HG02678 (cell line): ENCODE measurements around the gene CLEC10A.
"Not testable (repeated sequence)": the region's sequence is repeated elsewhere in the genome, so short reads cannot be mapped to it uniquely, and the experiment has no call there.

Experiments used
- ATAC-seq: cut with Tn5 transposase; IDR thresholded peaks from one replicate; pipeline ENCODE4 v1.9.1; 2021; ENCODE audit warnings: mild to moderate bottlenecking, moderate library complexity; ENCODE audit not compliant: unreplicated experiment

CLEC10A gene

DNA sequence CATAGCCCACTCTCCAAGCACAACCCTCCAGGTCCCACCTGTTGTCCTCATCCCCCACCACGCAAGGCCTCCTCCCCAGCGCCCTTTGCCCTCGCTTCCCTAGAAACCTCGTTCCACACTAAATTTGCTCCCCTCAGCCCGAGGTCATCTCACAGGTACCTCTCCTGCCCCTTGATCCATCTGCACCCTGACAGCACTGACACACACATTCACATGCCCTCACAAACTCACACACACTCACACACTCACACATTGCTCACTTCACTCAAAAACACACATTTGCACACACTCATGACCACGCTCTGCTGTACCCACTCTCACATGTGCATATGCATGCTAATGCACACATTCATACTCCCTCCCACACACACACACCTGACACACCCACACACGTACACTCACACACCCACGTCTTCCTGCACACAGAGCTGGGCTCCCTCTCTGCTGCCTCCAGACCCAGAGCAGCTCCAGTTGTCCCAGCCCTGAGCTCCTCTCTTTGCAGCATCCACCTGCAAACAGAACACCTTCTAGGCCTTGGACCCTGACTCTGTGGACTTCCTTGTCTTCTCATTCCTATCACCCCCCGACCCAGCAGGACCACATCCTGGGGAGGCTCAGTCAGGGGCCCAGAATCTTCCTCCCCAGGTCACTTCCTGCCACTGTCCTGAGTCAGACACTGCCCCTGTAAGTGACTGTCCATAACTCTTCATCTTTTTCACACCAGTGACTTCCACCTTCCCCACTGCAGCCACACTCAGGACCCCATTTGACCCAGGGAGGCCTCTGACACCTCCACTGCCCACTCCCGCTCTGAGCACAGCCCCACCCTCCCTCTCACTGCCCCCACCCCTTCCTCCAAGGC lies 29.6 kb upstream of the CLEC10A start:
- no peak for ATAC-seq

DNA sequence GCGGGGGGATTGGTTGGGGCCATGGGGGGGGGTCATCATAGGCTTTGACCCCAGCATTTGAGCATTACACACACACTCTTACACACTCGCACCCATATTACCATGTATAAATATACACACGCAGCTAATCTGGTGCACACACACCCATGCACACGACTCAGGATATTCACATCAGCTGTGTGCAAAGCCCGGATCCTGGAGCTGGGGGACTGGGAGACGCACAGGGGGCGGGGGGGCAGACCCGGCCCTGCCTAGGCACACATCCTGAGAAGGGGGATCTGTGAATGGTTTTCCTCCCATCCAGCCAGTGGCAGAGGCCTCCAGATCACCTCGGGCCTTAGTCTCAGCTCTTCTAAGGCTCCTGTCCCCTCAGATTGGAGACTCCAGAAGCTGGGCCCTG lies 28.9 kb upstream of the CLEC10A start:
- no peak for ATAC-seq

DNA sequence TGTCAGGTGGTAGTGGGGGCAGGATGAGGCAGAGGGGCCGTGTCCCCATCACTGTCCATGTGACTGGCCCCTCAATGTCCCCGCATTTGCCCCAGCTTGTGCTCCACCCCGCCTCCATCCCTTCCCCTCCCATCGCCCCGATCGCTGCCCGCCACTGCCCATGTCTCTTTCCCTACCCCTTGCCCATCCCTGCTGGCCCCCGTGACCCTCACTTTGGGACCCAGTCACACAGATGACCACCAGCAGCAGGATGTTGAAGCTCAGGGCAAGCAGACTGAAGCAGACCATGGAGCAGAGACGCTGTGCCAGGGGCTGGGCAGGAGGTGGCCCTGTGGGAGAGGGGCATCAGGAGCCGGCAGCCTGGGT lies 28.5 kb upstream of the CLEC10A start:
- no peak for ATAC-seq

DNA sequence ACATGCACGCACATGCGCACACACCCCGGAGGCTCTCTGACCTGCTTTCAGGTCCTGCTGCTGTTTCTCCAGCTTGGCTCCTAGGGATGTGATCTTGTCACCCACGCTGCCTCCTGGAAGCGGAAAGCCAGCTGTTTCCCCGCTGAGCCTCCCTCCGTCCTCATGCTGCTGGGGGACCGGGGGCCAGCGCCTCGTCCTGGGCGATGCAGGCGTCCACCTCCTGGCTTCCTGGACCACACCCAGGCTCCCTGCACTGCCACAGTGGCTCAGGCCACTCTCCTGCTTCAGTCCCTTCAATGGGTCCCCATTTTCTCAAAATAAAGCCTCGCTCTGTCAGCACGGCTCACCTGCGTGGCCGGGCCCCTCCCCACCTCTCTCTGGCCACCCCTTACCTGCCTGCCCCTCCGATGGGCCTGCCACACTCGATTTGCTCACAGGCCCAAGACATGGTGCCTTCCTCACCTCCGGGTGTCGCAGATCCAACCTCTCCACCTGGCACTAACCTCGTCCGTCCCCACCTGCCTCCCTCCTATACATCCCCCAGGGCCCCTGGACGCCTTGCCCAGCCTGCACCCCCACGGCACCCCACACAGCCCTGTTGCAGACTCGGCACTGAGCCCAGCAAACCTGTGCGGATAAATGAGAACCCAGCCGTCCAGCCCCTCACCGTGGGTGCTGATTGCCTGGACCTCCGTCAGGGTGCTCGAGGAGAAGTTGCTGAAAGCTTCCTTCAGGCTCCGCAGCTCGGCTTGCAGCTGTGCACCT lies 27.9 kb upstream of the CLEC10A start:
- ATAC-seq = no peak

DNA sequence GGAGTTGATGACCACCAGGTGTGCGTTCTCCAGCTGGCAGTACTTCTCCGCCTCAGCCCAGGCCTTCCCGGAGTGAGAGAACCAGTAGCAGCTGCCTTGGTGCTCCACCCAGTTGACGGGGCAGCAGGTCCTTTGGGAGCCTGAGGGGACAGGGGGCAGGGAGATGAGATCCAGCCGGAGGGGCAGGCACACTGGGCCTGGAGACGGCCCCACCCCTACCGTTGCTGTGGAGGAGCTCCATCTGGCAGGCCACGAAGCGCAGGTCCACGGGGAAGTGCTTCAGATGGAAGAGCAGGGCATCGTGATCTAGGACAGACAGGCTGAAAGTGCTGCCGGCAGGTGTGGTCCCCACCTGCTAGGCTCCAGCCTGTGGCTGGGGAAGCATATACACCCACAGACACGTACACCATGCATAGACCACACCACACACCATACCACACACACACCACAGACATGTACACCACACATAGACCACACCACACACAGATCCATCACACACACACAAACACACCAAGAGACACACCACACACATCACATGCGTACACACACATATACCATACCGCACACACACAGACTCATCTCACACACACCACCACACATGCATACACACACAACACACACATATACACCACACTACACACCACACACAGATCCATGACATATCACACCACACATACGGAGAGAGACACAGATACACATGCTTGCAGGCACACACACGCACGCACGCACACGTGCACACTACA lies 27.1 kb upstream of the CLEC10A start:
- no peak for ATAC-seq

DNA sequence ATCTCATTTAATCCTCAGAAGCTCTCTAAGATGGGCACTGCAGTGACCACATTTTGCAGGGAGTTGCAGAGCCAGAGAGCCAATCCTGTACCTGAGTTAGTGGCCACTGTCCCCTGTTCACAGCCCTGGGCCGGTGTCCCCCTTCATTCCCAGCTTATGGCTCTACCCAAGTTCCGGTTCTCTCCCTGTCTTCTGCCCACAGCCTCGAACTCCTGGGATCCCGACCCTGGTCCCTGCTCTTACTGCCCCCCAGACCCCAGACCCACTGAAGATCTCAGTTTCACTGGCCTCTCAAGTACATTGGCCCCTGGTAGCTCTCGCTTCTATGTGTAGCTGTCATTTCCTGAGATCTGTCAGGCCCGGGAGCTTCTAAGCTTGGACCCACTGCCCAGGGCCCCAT lies 22.4 kb upstream of the CLEC10A start:
- no peak for ATAC-seq

DNA sequence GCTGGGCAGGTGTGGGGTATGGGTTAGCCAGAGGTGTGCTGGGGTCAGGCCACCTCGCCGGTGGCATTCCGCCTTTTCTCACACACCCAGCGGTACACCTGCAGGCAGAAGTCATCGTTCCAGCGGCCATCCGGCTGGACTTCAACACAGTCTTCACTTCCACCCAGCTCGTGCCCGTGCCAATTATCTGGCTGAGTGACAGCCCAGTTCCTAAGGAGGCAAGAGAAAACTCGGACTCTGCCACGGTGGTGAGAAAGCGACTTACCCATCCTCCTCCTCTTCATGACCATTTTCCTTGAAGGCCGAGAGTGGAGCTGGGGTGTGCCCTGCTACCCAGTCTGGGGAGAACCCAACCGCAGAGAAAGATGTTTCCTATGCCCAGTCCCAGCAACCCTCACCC lies 21.5 kb upstream of the CLEC10A start:
- no peak for ATAC-seq

DNA sequence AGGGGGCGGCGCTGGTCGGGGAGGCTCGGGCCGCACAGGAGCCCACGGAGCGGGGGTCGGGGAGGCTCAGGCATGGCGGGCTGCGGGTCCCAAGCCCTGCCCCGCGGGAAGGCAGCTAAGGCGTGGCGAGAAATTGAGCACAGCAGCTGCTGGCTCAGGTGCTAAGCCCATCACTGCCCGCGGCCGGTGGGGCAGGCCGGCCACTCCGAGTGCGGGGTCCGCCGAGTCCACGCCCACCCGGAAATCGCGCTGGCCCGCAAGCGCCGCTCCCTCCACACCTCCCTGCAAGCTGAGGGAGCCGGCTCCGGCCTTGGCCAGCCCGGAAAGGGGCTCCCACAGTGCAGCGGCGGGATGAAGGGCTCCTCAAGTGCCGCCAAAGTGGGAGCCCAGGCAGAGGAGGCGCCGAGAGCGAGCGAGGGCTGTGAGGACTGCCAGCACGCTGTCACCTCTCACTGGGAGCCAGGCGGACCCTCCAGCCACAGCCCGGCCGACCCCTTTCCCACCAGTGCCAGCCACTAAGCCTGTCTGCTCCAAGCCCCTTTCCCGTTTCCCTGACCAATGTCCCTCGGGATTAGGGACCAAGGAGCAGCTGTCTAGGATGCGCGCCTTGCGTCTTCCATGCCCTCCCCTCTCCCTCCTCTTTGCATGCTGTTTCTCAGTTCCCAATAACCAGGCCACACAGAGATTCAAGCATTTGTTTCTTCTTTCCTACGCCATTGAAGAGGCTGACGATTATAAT lies 20.8 kb upstream of the CLEC10A start:
- not testable (repeated sequence) for ATAC-seq

DNA sequence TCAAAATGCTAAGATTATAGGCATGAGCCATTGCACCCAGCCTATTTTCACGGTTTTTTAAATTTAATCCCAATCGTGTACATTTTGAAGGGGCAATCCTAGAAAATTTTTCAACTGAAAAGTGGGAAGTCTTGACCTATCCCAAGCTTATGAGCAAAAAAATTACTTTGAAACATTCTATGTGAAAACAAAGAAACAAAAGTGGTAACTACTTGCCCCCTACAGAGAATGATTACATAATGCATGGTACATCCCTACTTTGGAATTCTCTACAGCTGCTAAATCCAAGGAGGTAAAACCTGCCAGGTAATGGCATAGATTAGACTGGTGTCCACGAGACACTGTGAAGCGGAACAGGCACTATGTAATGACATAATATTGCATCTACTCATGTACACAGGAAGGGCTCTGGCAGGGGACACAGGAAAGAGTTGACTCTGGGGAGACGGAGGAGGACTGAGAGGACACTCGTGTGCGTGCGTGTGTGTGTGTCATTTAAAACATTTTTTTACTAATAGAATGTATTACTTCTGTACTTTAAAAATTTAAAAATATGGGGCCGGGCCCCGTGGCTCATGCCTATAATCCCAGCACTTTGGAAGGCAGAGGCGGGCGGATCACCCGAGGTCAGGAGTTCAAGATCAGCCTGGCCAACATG lies 18.9 kb upstream of the CLEC10A start:
- no peak for ATAC-seq

DNA sequence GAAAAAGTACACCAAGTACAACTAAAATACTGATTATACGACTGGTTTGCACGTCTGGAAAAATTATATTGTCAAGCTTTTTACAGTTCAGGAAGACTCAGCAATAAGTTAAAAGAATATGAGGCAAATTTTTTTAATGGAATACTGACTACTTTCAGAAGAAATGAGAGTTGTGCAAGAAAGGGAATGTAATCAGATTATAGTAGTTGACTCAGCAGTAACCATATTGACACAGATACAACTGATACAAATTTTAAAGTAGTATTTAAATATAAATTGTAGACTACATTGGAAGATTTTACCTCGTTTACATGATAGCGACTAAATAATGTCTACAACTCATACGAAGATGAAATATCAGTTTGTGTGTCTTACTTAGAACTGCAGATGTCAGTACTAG lies 17.9 kb upstream of the CLEC10A start:
- ATAC-seq = no peak

DNA sequence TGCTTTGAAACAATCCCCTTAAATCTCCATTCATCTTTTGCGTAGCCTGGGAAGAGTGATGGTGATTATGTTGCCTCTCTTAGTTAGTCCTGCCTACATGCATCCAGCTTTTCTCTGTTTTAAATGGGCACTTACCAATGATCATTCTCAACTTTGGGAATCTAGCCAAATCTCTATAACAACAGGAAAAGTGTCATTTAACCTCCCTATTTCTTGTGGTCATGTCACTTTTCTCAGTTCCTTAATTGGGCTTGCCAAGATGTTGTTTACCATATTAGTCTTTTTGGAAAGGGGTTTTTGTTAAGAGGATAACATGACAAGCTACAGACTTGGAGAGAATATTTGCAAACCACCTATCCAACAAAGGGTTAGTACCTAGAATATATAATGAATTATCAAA lies 15.6 kb upstream of the CLEC10A start:
- ATAC-seq = no peak

DNA sequence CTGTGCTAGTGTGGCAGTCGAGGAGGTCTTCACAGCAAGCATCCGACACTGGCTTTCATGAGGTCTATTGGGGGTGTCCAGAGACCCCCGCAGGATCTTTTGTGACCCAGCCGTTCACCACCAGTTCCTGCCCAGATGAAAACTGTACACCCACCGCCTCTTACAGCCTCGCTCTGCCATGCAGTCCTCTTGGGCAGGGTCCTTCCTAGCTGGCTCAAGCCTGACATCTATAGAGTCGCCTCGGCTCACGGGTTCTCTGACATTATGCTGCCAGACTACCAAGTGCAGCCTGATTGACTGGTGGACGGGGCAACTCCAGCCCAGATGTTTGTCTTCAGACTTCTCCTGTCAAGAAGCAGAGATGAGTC lies 14.6 kb upstream of the CLEC10A start:
- no peak for ATAC-seq

DNA sequence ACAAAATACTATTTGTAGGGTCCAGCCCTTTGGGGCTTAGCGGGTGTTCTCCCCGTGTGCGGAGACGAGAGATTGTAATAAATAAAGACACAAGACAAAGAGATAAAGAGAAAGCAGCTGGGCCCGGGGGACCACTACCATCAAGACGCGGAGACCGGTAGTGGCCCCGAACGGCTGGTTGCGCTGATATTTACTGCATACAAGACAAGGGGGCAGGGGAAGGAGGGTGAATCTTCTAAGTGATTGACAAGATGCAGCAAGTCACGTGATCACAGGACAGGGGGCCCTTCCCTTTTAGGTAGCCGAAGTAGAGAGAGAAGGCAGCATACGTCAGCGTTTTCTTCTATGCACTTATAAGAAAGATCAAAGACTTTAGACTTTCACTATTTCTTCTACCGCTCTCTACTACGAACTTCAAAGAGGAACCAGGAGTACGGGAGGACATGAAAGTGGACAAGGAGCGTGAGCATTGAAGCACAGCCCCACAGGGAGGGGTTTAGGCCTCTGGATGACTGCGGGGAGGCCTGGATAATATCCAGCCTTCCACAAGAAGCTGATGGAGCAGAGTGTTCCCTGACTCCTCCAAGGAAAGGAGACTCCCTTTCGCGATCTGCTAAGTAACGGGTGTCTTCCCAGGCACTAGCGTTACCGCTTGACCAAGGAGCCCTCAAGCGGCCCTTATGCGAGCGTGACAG lies 11.4 kb upstream of the CLEC10A start:
- not testable (repeated sequence) for ATAC-seq

DNA sequence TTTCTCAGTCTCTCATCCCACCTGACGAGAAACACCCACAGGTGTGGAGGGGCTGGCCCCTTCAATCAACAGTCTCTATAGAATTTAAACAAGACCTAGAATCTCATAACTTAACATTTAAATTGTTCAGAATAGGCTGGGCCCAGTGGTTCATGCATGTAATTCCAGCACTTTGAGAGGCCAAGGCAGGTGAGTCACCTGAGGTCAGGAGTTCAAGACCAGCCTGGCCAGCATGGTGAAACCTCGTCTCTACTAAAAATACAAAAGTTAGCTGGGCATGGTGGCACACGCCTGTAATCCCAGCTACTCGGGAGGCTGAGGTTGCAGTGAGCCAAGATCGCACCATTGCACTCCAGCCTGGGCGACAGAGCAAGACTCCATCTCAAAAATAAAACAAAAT lies 9.5 kb upstream of the CLEC10A start:
- ATAC-seq = not testable (repeated sequence)

DNA sequence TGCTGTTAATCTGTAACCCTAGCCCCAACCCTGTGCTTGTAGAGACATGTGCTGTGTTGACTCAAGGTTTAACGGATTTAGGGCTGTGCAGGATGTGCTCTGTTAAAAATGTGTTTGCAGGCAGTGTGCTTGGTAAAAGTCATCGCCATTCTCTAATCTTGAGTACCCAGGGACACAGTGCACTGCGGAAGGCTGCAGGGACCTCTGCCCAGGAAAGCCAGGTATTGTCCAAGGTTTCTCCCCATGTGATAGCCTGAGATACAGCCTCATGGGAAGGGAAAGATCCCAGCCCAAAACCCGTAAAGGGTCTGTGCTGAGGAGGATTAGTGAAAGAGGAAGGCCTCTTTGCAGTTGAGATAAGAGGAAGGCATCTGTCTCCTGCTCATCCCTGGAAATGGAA lies 8.4 kb upstream of the CLEC10A start:
- ATAC-seq = not testable (repeated sequence)

DNA sequence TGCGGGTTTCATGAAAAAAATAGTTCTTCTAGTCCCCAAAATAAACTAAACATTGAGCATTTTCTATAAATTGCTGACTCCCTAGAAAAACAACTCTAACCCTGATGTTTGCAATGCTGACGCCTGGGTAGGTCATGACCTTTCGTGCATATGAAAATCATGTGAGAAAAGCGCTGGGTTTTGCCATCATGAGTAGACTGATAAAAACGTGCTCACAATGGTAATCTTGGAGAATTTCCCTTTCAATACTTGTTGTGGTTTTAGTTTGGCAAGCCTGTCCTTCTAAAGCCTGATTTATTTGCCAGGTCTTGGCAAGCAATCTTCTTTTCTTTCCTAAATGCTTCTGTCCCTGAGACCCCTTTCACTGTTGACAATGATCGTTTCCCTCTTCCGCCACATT lies 4.0 kb upstream of the CLEC10A start:
- no peak for ATAC-seq

DNA sequence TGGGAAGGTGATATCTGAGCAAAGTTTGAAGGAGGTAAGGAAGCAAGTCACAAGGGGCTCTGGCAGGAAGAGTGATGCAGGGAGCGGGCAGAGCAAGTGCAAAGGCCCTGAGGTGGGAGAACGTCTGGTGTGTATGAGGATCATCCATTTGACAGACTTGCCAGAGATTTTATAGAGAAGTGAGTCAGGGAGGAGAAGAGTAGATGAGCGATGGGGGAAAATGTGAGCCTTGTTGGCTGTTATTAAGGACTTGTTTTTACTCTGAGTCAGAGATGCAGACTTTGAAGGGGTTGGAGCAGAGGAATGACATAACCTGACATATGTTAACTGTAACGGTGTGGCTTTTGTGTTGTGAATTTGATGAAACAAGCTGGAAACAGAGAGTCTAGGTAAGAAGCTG lies 3.5 kb upstream of the CLEC10A start:
- no peak for ATAC-seq

DNA sequence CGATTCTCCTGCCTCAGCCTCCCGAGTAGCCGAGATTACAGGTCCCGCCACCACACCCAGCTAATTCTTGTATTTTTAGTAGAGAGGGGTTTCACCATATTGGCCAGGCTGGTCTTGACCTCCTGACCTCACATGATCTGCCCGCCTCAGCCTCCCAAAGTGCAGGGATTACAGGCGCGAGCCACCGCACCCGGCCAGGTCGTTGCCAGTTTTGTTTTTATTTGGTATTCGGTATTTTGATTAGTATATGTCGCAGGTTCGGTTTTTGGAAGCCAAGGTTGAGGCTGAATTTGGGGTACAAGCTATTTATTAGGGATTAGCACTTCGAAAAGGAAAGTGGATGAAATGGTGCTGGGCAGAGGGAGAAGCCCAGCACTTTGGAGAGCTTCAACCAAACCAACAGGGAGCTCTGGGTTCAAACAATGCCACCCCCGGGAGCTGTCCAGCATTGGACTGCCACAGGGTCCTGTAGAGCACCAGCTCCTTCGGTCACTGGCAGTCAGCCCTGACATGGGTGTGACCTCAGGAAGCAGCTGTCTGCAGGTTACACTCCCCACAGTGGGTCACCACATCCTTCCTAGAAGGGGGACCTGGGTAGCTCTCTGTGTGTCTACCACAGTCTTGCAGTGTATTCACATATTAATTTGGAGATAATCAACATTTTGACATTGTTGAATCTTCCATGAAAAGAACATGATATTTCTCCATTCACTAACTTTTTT lies 1.5 kb upstream of the CLEC10A start:
- ATAC-seq = no peak

DNA sequence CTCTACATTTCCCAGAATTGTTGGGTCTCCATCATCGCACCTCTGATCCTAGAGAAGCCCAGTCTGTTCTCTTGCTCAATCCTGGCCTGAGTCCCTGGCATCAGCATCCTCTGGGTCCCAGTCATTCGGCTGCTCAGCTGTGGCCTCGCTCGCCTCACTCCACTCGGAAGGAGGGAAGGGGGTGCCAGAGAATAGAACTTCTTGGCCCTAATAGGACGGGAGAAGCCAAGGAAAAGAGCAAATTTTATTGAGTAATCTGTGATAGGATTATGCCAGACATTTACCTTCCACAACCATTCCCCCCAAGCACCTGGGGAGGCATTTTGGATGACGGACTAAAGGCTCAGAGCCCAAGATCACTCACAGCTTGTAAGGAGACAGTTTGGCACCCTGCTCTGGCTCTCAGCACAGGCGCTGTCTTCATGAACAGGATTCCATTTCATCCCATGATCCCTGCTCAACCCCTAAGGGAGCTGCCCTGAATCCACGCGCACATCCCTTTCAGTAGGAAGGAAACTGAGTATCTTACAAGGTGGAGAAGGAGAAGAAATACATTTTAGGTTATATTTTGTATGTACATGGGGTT lies 498 bp upstream of the CLEC10A start:
- ATAC-seq = no peak
